ENCODE measurements around the gene TNS4. TPM values are rescaled to one million over a fixed set of nuclear protein-coding genes. Genes with fewer than 3 reads are reported as not detected.
A peak's percentile ranks its signal among the peaks of the same experiment; 100 is the strongest.

The TNS4 gene
- total and polyA plus RNA-seq, 2 experiments from 2014 or later: 0.20 TPM; not detected in 1

DNA sequence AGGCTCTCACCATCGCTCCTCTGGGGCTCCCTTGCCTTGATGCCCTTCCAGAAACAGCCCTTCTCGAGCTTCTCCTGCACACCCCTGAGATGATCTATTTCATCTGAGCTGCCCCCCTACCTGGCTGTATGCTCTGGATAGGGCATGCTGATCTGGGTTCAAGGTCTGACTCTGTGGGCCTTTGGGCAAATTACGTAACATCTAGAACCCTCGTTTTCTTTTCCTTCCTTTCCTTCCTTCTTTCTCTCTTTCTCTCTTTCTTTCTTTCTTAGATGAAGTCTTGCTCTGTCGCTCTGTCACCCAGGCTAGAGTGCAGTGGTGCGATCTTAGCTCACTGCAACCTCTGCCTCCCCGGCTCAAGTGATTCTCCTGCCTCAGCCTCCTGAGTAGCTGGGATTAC is 20.3 kb downstream of the TNS4 start:
- no peak for TF ChIP-seq EZH2phosphoT487 (IDR thresholded peaks at IDR 0.05; ENCODE audit: insufficient read depth, low read depth)
- no peak for TF ChIP-seq EZH2 (IDR thresholded peaks at IDR 0.05; ENCODE audit: insufficient read depth, poor library complexity, severe bottlenecking)
- Histone ChIP-seq H4K20me1 (ENCODE audit: insufficient read depth) (no peaks in the 10 kb centered on the region), H3K4me1 (ENCODE audit: insufficient read depth) (peaks cover 36% of the 10 kb centered on the region), H3K36me3 (ENCODE audit: low read depth) (no peaks in the 10 kb centered on the region), H2AFZ (no peak overlapping the region), H3K27me3 (replicated peaks; ENCODE audit: insufficient read depth) (no peaks in the 10 kb centered on the region), H3K9me3 (ENCODE audit: low read depth) (no peaks in the 10 kb centered on the region), H3K9ac (peak overlapping the region; percentile 55; the same call in 1 of the 2 replicates), H3K4me3 (no peak overlapping the region), H3K27ac (peak overlapping the region; percentile 18), H3K4me2 (ENCODE audit: unreplicated experiment) (no peak overlapping the region), H3K79me2 (ENCODE audit: insufficient read depth) (no peaks in the 10 kb centered on the region), H3K9me2 (ENCODE audit: insufficient read depth) (no peaks in the 10 kb centered on the region), H3F3A (ENCODE audit: insufficient read depth) (peaks cover 16% of the 10 kb centered on the region)
- no peak for DNase-seq
- WGBS, 2 experiments (ENCODE audit: low coverage in 1 of 2, low lambda C conversion rate in 2 of 2, missing lambda C conversion rate in 2 of 2): 97 to 98% methylated on average over 7 of the region's 7 CpGs
- in situ Hi-C loops (cut with MboI): no loop called here

DNA sequence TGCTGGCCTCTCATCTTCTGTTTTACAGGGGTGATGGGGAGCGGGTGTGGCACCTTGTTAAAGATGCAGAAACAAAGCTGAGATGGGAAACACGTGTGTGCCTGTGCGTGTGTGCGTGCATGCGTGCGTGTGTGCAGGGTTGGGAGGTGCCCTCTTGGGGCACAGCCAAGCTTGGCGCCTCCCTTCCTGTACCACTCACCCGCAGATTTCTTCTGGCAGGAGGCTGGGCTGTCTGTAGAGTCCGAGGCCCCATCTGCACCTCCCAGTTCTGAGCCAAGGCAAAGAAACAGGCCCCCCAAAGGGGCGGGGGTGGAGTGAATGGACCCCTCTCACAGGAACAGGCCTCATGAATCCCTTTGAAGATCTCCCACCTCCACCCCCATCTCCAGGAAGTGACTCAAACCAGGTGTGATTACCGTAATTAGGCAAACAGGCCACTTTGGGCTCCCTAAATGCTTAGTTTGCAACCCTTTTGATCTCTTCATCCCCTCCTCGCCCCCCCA is 20.9 kb downstream of the TNS4 start:
- Histone ChIP-seq H3K9ac (peak overlapping the region; percentile 63), H2AFZ (no peak overlapping the region), H3K27ac (peak overlapping the region; percentile 64), H3K36me3 (ENCODE audit: low read depth) (no peaks in the 10 kb centered on the region), H3F3A (ENCODE audit: insufficient read depth) (peaks cover 13% of the 10 kb centered on the region), H3K9me2 (ENCODE audit: insufficient read depth) (no peaks in the 10 kb centered on the region), H3K27me3 (replicated peaks; ENCODE audit: insufficient read depth) (no peaks in the 10 kb centered on the region), H4K20me1 (ENCODE audit: insufficient read depth) (no peaks in the 10 kb centered on the region), H3K4me1 (ENCODE audit: insufficient read depth) (peaks cover 36% of the 10 kb centered on the region), H3K4me2 (ENCODE audit: unreplicated experiment) (no peak overlapping the region), H3K79me2 (ENCODE audit: insufficient read depth) (no peaks in the 10 kb centered on the region), H3K9me3 (ENCODE audit: low read depth) (no peaks in the 10 kb centered on the region), H3K4me3 (no peak overlapping the region)
- peak; percentile 89 for DNase-seq
- WGBS, 2 experiments (ENCODE audit: low coverage in 1 of 2, low lambda C conversion rate in 2 of 2, missing lambda C conversion rate in 2 of 2): 33 to 34% methylated on average over 12 of the region's 12 CpGs
- in situ Hi-C loops (cut with MboI): no loop called here
- TF ChIP-seq EZH2phosphoT487 (IDR thresholded peaks at IDR 0.05; ENCODE audit: insufficient read depth, low read depth) (no peak), EZH2 (IDR thresholded peaks at IDR 0.05; ENCODE audit: insufficient read depth, poor library complexity, severe bottlenecking) (no peak)

DNA sequence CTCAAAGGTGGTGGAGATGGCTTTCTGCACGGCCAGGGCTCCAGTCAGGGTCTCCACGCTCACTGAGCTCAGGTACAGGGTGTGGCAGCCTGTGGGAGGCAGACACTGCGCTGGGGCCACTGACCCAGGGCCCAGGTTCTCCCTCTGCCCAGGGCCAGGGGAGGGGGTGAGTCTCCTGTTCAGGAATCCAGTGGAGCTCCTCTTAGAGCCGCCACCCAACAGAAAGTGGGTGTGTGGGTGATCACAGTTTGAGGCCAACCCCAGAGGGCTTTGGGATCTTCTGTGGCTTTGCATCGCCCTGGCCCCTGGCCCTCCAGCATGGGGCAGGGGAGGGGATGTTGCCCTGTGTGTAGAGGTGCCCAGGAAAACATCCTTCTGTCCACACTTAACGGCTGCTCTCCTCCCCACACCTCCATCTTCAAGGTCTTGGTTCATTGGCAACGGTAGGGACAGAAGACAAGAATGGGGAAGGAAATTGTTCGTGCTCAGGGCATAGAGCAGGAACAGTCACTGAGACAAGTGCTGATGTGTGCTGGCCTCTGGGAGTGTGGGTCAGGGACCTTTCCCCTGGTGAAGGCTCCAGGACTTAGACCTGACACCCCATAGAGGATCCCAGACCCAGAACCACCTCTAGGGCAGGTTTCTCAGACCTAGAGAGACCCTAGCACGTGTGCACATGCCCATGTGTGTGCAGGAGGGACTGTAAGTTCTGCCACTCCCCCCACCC is 21.5 kb downstream of the TNS4 start:
- H2AFZ ChIP-seq: no peak overlapping the region; the same call in 1 of the 2 replicates
- peaks cover 7% of the 10 kb centered on the region for H3F3A ChIP-seq (ENCODE audit: insufficient read depth)
- peak overlapping the region; percentile 63 for H3K9ac ChIP-seq
- DNase-seq: no peak
- in situ Hi-C loops (cut with MboI): no loop called here
- whole genome bisulfite sequencing, 2 experiments (ENCODE audit: low coverage in 1 of 2, low lambda C conversion rate in 2 of 2, missing lambda C conversion rate in 2 of 2): 86 to 94% methylated on average over 8 of the region's 9 CpGs
- no peak overlapping the region for H3K4me3 ChIP-seq
- H4K20me1 ChIP-seq (ENCODE audit: insufficient read depth): no peaks in the 10 kb centered on the region
- H3K4me1 ChIP-seq (ENCODE audit: insufficient read depth): peaks cover 30% of the 10 kb centered on the region
- peak overlapping the region; percentile 64 for H3K27ac ChIP-seq
- no peaks in the 10 kb centered on the region for H3K36me3 ChIP-seq (ENCODE audit: low read depth)
- H3K9me3 ChIP-seq (ENCODE audit: low read depth): no peaks in the 10 kb centered on the region
- no peaks in the 10 kb centered on the region for H3K79me2 ChIP-seq (ENCODE audit: insufficient read depth)
- peak overlapping the region; percentile 7 for H3K4me2 ChIP-seq (ENCODE audit: unreplicated experiment)
- H3K9me2 ChIP-seq (ENCODE audit: insufficient read depth): no peaks in the 10 kb centered on the region
- TF ChIP-seq EZH2phosphoT487 (IDR thresholded peaks at IDR 0.05; ENCODE audit: insufficient read depth, low read depth) (no peak), EZH2 (IDR thresholded peaks at IDR 0.05; ENCODE audit: insufficient read depth, poor library complexity, severe bottlenecking) (no peak)
- H3K27me3 ChIP-seq (replicated peaks; ENCODE audit: insufficient read depth): no peaks in the 10 kb centered on the region

DNA sequence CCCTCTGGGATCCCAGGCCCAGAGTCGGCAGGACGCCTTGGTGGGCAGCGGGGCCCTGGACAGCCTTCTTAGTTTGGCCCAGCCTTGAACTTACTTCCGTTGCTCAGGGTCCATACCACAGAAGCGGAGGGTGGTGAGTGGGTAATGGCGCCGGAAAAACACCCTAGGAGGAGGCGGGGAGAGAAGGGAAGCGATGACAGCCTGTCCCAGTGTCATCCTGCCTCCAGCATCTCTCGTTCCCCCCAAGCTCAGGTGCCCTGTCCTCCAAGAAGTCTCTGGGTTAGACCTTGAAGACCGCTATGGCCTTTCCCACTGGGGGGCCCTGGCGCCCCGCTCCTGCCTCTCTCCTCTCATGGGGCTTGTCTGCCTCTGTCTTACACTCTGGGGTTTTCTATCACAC is 22.9 kb downstream of the TNS4 start:
- H3K4me1 ChIP-seq (ENCODE audit: insufficient read depth): peaks cover 23% of the 10 kb centered on the region
- H3K27me3 ChIP-seq (replicated peaks; ENCODE audit: insufficient read depth): no peaks in the 10 kb centered on the region
- TF ChIP-seq EZH2 (IDR thresholded peaks at IDR 0.05; ENCODE audit: insufficient read depth, poor library complexity, severe bottlenecking) (no peak), EZH2phosphoT487 (IDR thresholded peaks at IDR 0.05; ENCODE audit: insufficient read depth, low read depth) (no peak)
- H3K4me2 ChIP-seq (ENCODE audit: unreplicated experiment): no peak overlapping the region
- no peak overlapping the region for H2AFZ ChIP-seq
- H4K20me1 ChIP-seq (ENCODE audit: insufficient read depth): no peaks in the 10 kb centered on the region
- H3K36me3 ChIP-seq (ENCODE audit: low read depth): no peaks in the 10 kb centered on the region
- no peak overlapping the region for H3K9ac ChIP-seq
- WGBS, 2 experiments (ENCODE audit: low coverage in 1 of 2, low lambda C conversion rate in 2 of 2, missing lambda C conversion rate in 2 of 2): 88 to 89% methylated on average over 13 of the region's 13 CpGs
- no peak overlapping the region for H3K27ac ChIP-seq
- in situ Hi-C loops (cut with MboI): no loop called here
- no peaks in the 10 kb centered on the region for H3K9me3 ChIP-seq (ENCODE audit: low read depth)
- H3K79me2 ChIP-seq (ENCODE audit: insufficient read depth): no peaks in the 10 kb centered on the region
- peaks cover 5% of the 10 kb centered on the region for H3F3A ChIP-seq (ENCODE audit: insufficient read depth)
- H3K9me2 ChIP-seq (ENCODE audit: insufficient read depth): no peaks in the 10 kb centered on the region
- no peak overlapping the region for H3K4me3 ChIP-seq
- no peak for DNase-seq

All from GM23248 (cell line).